Measurements from ENCODE around the gene OSBPL9.

GRCh38 chr1:51731998-51732397, 115.1 kb downstream of the OSBPL9 start:
- no peak for TF ChIP-seq EZH2 (IDR thresholded peaks at IDR 0.05)
- no peak for TF ChIP-seq POLR2AphosphoS5 (IDR thresholded peaks at IDR 0.05; ENCODE audit: borderline replicate concordance, low read depth, low read length)
